OCI-LY7 (cell line): ENCODE measurements around the gene PKNOX1. TPM values are rescaled to one million over a fixed set of nuclear protein-coding genes. Genes with fewer than 3 reads are reported as not detected.
"Not testable (repeated sequence)": the region's sequence is repeated elsewhere in the genome, so short reads cannot be mapped to it uniquely, and the experiment has no call there.

Experiments used
- BruUV-seq: library from RNA; stranded (reverse); fragments of 400-500 nt; replicated peaks from 2 replicates; lab custom pipeline; 2021; lab: Mats Ljungman, UMichigan
- CTCF ChIA-PET: fragments of 300-600 bp; sonication (Branson Sonifier 250); formaldehyde crosslinking; loops from one replicate; lab custom pipeline; 2022; ENCODE audit warnings: antibody characterized with exemption; ENCODE audit not compliant: unreplicated experiment; lab: Charles Lee
- POLR2A ChIA-PET: fragments of 300-600 bp; sonication (Branson Sonifier 250); formaldehyde crosslinking; loops from one replicate; lab custom pipeline; 2022; ENCODE audit warnings: antibody characterized with exemption; lab: Charles Lee
- DNase-seq: peaks from one replicate; pipeline ENCODE4 v3.0.0-alpha.2; 2015; ENCODE audit warnings: low spot score
- H2AFZ ChIP-seq: fragments of 200-600 bp; sonication (generic), shearing (Covaris generic); 2 replicates; pipeline ENCODE4 v1.6.1; 2014; ENCODE audit warnings: mild to moderate bottlenecking, antibody characterized with exemption, low read length, moderate library complexity
- H3K27ac ChIP-seq: fragments of 200-600 bp; sonication (generic); 2 replicates; pipeline ENCODE4 v1.5.1; 2014; ENCODE audit warnings: mixed run types, low read depth, mild to moderate bottlenecking, moderate library complexity, low read length, inconsistent platforms; ENCODE audit not compliant: poor library complexity, severe bottlenecking
- H3K36me3 ChIP-seq: fragments of 200-600 bp; sonication (generic); 2 replicates; pipeline ENCODE4 v1.6.1; 2014; ENCODE audit warnings: mild to moderate bottlenecking, antibody characterized with exemption, low read length, moderate library complexity, mixed read lengths; ENCODE audit not compliant: insufficient read depth
- H3K4me1 ChIP-seq: fragments of 200-600 bp; sonication (generic); 2 replicates; pipeline ENCODE4 v1.5.1; 2014; ENCODE audit warnings: mild to moderate bottlenecking, low read length; ENCODE audit not compliant: insufficient read depth, poor library complexity, severe bottlenecking
- H3K4me2 ChIP-seq: fragments of 200-600 bp; sonication (generic); 2 replicates; pipeline ENCODE4 v1.6.1; 2014; ENCODE audit warnings: mild to moderate bottlenecking, low read length
- H3K4me3 ChIP-seq: fragments of 200-600 bp; sonication (generic); 2 replicates; pipeline ENCODE4 v1.5.1; 2014; ENCODE audit warnings: mild to moderate bottlenecking, low read depth, low read length; ENCODE audit not compliant: poor library complexity, severe bottlenecking
- H3K79me2 ChIP-seq: fragments of 200-600 bp; sonication (generic); 2 replicates; pipeline ENCODE4 v1.6.1; 2016; ENCODE audit warnings: low read depth, mild to moderate bottlenecking, low read length, moderate library complexity, mixed read lengths; ENCODE audit not compliant: insufficient read depth
- H3K9me2 ChIP-seq: fragments of 200-600 bp; sonication (generic); 2 replicates; pipeline ENCODE4 v1.6.1; 2016; ENCODE audit warnings: mild to moderate bottlenecking, low read length, mixed read lengths; ENCODE audit not compliant: insufficient read depth
- H3K9me3 ChIP-seq: fragments of 200-600 bp; sonication (generic); 2 replicates; pipeline ENCODE4 v1.6.1; 2014; ENCODE audit warnings: mild to moderate bottlenecking, mixed run types, low read length, mixed read lengths
- H4K20me1 ChIP-seq: fragments of 200-600 bp; sonication (generic); 2 replicates; pipeline ENCODE4 v1.6.1; 2014; ENCODE audit warnings: mild to moderate bottlenecking, antibody characterized with exemption, low read length, moderate library complexity, mixed read lengths; ENCODE audit not compliant: insufficient read depth
- CTCF ChIP-seq: fragments of 200-600 bp; sonication (generic); conservative IDR thresholded peaks from 2 replicates; pipeline ENCODE4 v1.5.1; 2014; ENCODE audit warnings: mild to moderate bottlenecking, antibody characterized with exemption, low read length, moderate library complexity, mixed read lengths
- EZH2phosphoT487 ChIP-seq: fragments of 200-600 bp; sonication (generic); IDR thresholded peaks from 2 replicates; pipeline ENCODE4 v1.6.1; 2018; ENCODE audit warnings: low read depth, borderline replicate concordance, mild to moderate bottlenecking, mixed run types, antibody characterized with exemption, low read length, moderate library complexity, mixed read lengths
- intact Hi-C: fragments of 100-400 bp; cut with micrococcal nuclease; formaldehyde crosslinking; loops from one replicate; pipeline ENCODE4 v1.10.0; 2022; ENCODE audit not compliant: unreplicated experiment
- total RNA-seq, 2 experiments: library from RNA; depleted of rRNA in 1 of 2; stranded (reverse); fragments of >200 nt in 1 of 2; shearing (Covaris generic) in 1 of 2; gene quantifications; 2 replicates each; pipeline ENCODE4 v1.2.3, GENCODE V29; 2014 to 2022

The PKNOX1 gene
- total RNA-seq, 2 experiments from 2014 or later, result 23.7 to 32.9 TPM

GRCh38 chr21:42986125-42986783 lies 11.9 kb downstream of the PKNOX1 start:
- Histone ChIP-seq H3K9me3 (no peaks in the 10 kb centered on the region), H4K20me1 (no peaks in the 10 kb centered on the region), H3K27ac (no peak overlapping the region), H3K4me3 (no peak overlapping the region), H2AFZ (no peak overlapping the region), H3K4me2 (no peak overlapping the region), H3K79me2 (peaks cover 64% of the 10 kb centered on the region), H3K9me2 (no peaks in the 10 kb centered on the region), H3K4me1 (peaks cover 44% of the 10 kb centered on the region), H3K36me3 (peaks cover 8% of the 10 kb centered on the region)
- ChIA-PET CTCF (no interaction called here), POLR2A (no interaction called here)
- no TSS peak for BruUV-seq
- no peak for TF ChIP-seq CTCF
- no peak for TF ChIP-seq EZH2phosphoT487
- intact Hi-C loops, result no loop called here
- no peak for DNase-seq

DNA sequence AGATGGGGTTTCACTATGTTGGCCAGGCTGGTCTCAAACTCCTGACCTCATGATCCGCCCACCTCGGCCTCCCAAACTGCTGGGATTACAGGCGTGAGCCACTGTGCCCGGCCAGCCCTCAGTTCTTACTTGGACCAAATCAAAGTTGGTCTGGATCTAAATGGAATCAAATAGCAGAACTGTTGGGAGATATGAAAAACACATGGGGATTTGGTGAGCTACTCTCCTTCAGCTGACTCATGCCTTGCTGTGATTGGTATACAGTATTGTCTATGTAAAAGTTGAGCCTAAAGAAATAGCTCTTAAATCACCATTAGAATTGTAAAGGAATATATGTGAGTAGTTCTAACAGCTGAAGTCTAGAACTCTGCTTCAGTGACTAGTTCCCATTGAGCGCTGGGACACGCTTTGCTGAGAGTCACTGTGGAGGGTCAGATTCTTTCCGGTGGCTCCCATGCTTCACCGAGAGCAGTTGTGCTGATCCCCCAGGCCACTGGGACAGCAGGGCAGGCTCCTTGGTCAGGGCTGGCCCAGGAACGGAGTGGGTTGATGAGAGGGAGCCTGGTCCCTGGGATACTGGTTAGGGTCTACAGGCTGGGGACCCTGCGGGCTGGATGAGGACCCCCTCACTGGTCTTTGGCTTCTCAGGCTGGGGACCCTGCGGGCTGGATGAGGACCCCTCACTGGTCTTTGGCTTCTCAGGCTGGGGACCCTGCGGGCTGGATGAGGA lies 14.0 kb downstream of the PKNOX1 start:
- ChIA-PET CTCF (no interaction called here), POLR2A (interaction anchor here (0.5 kb wide), 1 partner anchor 651 kb away, joined by 3 read pairs; no protein-coding TSS in a partner anchor)
- peaks cover 46% of the 10 kb centered on the region for H3K4me1 ChIP-seq
- H3K27ac ChIP-seq, result no peak overlapping the region
- H3K4me3 ChIP-seq, result no peak overlapping the region
- intact Hi-C loops, result no loop called here
- H4K20me1 ChIP-seq, result no peaks in the 10 kb centered on the region
- H3K9me2 ChIP-seq, result no peaks in the 10 kb centered on the region
- BruUV-seq, result no TSS peak
- no peaks in the 10 kb centered on the region for H3K9me3 ChIP-seq
- no peak overlapping the region for H3K4me2 ChIP-seq
- H2AFZ ChIP-seq, result no peak overlapping the region
- TF ChIP-seq EZH2phosphoT487, result no peak
- no peak for TF ChIP-seq CTCF
- no peak for DNase-seq
- peaks cover 55% of the 10 kb centered on the region; the same call in 1 of the 2 replicates for H3K79me2 ChIP-seq
- H3K36me3 ChIP-seq, result peaks cover 12% of the 10 kb centered on the region

DNA sequence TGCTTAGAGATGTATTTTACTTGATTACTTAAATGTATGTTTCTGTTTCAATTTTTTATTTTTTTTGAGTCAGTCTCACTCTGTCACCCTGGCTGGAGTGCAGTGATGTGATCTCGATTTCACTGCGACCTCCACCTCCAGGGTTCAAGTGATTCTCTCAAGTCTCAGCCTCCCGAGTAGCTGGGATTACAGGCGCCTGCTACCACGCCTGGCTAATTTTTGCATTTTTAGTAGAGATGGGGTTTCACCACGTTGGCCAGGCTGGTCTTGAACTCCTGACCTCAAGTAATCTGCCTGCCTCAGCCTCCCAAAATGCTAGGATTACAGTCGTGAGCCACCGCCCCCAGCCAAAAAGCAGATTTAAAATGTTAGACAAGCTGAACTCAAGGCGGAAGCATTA lies 15.0 kb downstream of the PKNOX1 start:
- H3K4me2 ChIP-seq, result peak overlapping the region; percentile 46
- H3K4me1 ChIP-seq, result peaks cover 45% of the 10 kb centered on the region
- DNase-seq, H3K9me2 ChIP-seq, CTCF ChIA-PET, BruUV-seq, intact Hi-C loops, H3K9me3 ChIP-seq, H4K20me1 ChIP-seq: not testable (repeated sequence)
- H3K27ac ChIP-seq, result peak overlapping the region; percentile 47
- H2AFZ ChIP-seq, result 0 out of 2 replicates have a peak overlapping the region, but pooled peaks have one; percentile 35
- peaks cover 12% of the 10 kb centered on the region for H3K36me3 ChIP-seq
- peaks cover 45% of the 10 kb centered on the region; the same call in 1 of the 2 replicates for H3K79me2 ChIP-seq
- POLR2A ChIA-PET, result interaction anchor here (0.7 to 1.2 kb wide), 2 partner anchors 8 to 27 kb away, joined by 3 to 5 read pairs; no protein-coding TSS in a partner anchor
- peak overlapping the region; percentile 25 for H3K4me3 ChIP-seq
